ENCODE data around the gene MGAT5B.

GRCh38 chr17:76855105-76855504, 13.1 kb upstream of the MGAT5B start:
- TF ChIP-seq CTCF (IDR thresholded peaks at IDR 0.05) (no peak), POLR2A (IDR thresholded peaks at IDR 0.05) (no peak)

All from body of pancreas (tissue), 4 donors.